Measurements from ENCODE around the gene AUTS2. TPM values are rescaled to one million over a fixed set of nuclear protein-coding genes. Genes with fewer than 3 reads are reported as not detected.

AUTS2 gene
- total RNA-seq, 1 donor from 2014 or later, result 5.3 TPM

- DNase-seq (ENCODE audit: missing footprints) (no peak), ATAC-seq (no peak)
- intact Hi-C loops (cut with DNase I), result no loop called here
These were observed 556.4 kb downstream of the AUTS2 start for GRCh38 chr7:70154521-70155180.

- ATAC-seq (no peak), DNase-seq (ENCODE audit: missing footprints) (no peak)
- intact Hi-C loops (cut with DNase I), result no loop called here
These were observed 557.8 kb downstream of the AUTS2 start for GRCh38 chr7:70156057-70156456.

GRCh38 chr7:70159121-70159520 lies 560.8 kb downstream of the AUTS2 start:
- no peak for DNase-seq (ENCODE audit: missing footprints)
- no peak for ATAC-seq
- intact Hi-C loops (cut with DNase I), result no loop called here

GRCh38 chr7:70165477-70166170 lies 567.3 kb downstream of the AUTS2 start:
- ATAC-seq (no peak), DNase-seq (ENCODE audit: missing footprints) (no peak)
- intact Hi-C loops (cut with DNase I), result loop anchor here (10.0 kb wide), 2 partner anchors 231 to 529 kb away; no protein-coding TSS in a partner anchor

GRCh38 chr7:70171369-70171920 lies 573.2 kb downstream of the AUTS2 start:
- DNase-seq (ENCODE audit: missing footprints), result no peak
- intact Hi-C loops (cut with DNase I), result no loop called here
- no peak for ATAC-seq

GRCh38 chr7:70177166-70177565 lies 578.9 kb downstream of the AUTS2 start:
- intact Hi-C loops (cut with DNase I), result no loop called here
- ATAC-seq, result no peak
- DNase-seq (ENCODE audit: missing footprints), result no peak

- ATAC-seq (no peak), DNase-seq (ENCODE audit: missing footprints) (no peak)
- intact Hi-C loops (cut with DNase I), result no loop called here
These were observed 579.9 kb downstream of the AUTS2 start for GRCh38 chr7:70178211-70178610.

GRCh38 chr7:70178787-70179186 lies 580.5 kb downstream of the AUTS2 start:
- no peak for DNase-seq (ENCODE audit: missing footprints)
- intact Hi-C loops (cut with DNase I), result no loop called here
- ATAC-seq, result no peak

GRCh38 chr7:70182521-70182920 lies 584.2 kb downstream of the AUTS2 start:
- DNase-seq (ENCODE audit: missing footprints), result no peak
- ATAC-seq, result no peak
- intact Hi-C loops (cut with DNase I), result no loop called here

- intact Hi-C loops (cut with DNase I), result no loop called here
- ATAC-seq (no peak), DNase-seq (ENCODE audit: missing footprints) (no peak)
These were observed 585.0 kb downstream of the AUTS2 start for GRCh38 chr7:70183278-70183677.

GRCh38 chr7:70188901-70189650 lies 590.8 kb downstream of the AUTS2 start:
- ATAC-seq (no peak), DNase-seq (ENCODE audit: missing footprints) (no peak)
- intact Hi-C loops (cut with DNase I), result no loop called here

GRCh38 chr7:70189776-70190175 lies 591.5 kb downstream of the AUTS2 start:
- no peak for ATAC-seq
- intact Hi-C loops (cut with DNase I), result no loop called here
- DNase-seq (ENCODE audit: missing footprints), result no peak

- ATAC-seq (no peak), DNase-seq (ENCODE audit: missing footprints) (no peak)
- intact Hi-C loops (cut with DNase I), result no loop called here
These were observed 592.0 kb downstream of the AUTS2 start for GRCh38 chr7:70190281-70190680.

GRCh38 chr7:70193514-70193913 lies 595.2 kb downstream of the AUTS2 start:
- no peak for DNase-seq (ENCODE audit: missing footprints)
- no peak for ATAC-seq
- intact Hi-C loops (cut with DNase I), result no loop called here

- intact Hi-C loops (cut with DNase I), result no loop called here
- no peak for DNase-seq (ENCODE audit: missing footprints)
- ATAC-seq, result no peak
These were observed 610.2 kb downstream of the AUTS2 start for GRCh38 chr7:70208236-70209063.

- ATAC-seq (no peak), DNase-seq (ENCODE audit: missing footprints) (no peak)
- intact Hi-C loops (cut with DNase I), result no loop called here
These were observed 612.1 kb downstream of the AUTS2 start for GRCh38 chr7:70210200-70210935.

GRCh38 chr7:70210936-70211310 lies 612.6 kb downstream of the AUTS2 start:
- DNase-seq (ENCODE audit: missing footprints), result no peak
- ATAC-seq, result no peak
- intact Hi-C loops (cut with DNase I), result no loop called here

GRCh38 chr7:70212281-70212680 lies 614.0 kb downstream of the AUTS2 start:
- DNase-seq (ENCODE audit: missing footprints) (no peak), ATAC-seq (no peak)
- intact Hi-C loops (cut with DNase I), result no loop called here

Data from Right ventricle myocardium inferior (tissue), 1 donor.